GM18909 (cell line): ENCODE results near the gene MT3.

Source experiments
- ATAC-seq: cut with Tn5 transposase; IDR thresholded peaks from one replicate; pipeline ENCODE4 v1.9.1; 2021; ENCODE audit warnings: mild to moderate bottlenecking; ENCODE audit not compliant: unreplicated experiment, poor library complexity

The MT3 gene

DNA sequence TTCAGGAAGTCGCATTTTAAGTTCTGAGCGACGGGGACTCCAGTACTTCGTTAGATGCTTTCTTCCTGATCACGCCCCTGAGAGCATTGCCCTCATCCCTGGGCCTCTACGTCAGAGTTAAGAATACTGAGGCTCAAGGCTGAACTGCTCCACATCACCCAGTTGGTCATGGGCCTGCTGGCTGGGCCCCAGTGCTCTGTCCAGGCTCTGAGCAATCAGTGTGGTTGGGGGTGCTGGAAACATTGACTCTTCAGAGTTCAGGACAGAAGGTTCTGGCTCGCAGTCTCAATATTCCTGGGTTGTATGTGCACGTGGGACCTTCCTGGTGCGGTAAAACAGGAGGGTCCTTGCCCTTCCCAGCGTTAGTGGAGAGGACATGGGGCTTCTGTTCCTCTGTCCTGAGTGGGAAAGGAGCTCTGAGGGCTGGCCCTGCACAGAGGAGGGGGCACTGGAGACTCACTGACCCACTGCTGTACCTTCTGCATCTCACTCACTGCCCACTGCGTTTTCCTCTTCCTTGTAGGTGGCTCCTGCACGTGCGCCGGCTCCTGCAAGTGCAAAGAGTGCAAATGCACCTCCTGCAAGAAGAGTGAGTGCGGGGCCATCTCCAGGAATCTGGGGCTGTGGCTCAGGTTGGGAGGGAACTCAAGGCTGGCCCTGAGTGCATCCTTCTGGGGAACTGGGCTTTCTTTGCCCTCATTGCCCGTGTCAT is 36.8 kb downstream of the MT3 start:
- no peak for ATAC-seq

DNA sequence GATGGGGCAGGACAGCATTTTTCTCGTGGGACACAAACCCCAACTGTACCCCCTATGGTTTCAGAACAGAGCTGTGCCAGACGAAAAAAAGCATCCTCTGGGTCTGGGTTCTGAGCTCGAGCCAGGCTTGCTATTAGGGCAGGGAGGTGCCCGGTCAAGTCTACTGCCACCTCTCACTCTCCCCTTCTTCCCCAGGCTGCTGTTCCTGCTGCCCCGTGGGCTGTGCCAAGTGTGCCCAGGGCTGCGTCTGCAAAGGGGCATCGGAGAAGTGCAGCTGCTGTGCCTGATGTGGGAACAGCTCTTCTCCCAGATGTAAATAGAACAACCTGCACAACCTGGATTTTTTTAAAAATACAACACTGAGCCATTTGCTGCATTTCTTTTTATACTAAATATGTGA is 37.4 kb downstream of the MT3 start:
- ATAC-seq: no peak

DNA sequence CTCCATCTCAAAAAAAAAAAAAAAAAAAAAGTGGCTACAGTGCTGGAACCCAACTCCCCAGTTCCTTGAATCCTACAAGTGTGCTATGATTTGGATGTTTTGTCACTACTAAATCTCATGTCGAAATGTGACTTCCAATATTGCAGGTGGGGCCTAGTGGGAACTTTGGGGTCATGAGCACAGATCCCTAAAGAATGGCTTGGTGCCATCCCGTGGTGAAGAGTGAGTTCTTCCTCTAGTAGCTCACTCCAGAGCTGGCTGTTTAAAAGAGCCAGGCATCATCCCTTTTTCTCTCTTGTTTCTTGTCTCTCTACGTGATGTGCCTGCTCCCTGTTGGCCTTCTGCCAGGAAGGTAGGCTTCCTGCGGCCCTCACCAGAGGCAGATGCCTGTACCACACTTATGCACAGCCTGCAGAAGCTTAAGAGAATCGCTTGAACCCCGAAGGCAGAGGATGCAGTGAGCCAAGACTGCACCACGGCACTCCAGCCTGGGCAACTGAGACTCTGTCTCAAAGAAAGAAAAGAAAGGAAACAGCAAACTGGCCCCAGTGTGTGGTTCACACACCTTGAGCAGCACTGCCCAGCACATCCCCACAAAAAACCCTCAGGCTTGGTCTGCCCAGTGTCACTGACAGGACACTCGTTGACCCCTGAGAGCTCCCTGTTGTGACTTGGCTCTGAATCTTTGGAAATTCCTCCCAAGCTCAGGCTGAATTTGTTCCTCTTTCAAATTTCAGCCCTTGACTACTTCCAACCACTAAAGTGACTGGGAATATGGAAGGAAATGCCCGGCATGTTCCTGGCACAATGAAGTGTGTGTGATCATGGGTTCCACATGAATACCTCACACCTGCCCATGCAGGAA is 39.4 kb downstream of the MT3 start:
- ATAC-seq: no peak

DNA sequence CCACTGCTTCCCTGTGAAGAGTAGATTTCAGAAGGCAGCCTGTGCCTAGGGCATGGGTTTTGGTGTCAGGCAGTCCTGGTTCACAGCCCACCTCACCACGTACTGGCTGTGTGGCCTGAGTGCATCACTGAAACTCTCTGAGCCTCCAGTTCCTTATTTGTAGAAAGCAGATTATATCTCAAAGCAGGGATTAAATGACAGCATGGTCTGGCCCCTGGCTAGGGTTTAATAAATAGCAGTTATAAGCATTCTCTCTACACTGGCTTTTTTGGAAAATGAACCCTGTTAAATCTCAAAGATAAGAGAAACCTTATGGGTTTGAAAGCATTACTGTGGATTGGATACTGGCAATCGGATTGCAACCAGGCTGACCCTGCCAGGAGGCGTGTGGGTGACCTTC is 40.2 kb downstream of the MT3 start:
- ATAC-seq: no peak

DNA sequence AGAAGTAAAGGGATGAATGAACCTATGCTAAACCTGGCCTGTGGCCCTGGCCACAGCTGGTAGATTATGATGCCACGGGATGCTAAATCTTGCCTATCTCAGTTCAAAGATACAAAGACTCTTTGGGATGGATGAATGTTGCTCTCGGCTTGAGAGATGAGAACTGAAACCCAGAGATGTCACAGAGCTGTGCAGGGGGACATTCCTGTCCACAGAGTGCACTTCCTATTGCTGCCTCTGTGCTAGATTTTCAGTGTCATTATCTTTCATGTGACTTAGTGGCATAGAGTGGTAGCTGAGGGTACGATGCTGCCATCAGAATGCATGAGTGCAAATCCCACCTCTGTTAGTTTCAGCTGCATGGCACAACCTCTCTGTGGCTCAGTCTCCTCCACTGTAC is 40.8 kb downstream of the MT3 start:
- peak; percentile 78 for ATAC-seq

DNA sequence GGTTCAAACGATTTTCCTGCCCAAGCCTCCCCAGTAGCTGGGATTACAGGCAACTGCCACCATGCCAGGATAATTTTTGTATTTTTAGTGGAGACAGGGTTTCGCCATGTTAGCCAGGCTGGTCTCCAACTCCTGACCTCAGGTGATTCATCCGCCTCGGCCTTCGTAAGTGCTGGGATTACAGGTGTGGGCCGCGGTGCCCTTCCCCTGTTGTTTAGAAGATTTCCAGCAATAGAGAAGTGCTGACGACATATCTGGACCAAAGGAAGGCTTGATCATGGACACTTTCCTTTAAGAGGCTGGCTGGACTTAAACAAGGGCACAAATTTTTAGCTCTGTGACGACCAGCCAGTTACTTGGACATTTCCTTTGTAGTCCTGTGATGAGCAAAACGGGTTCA is 41.9 kb downstream of the MT3 start:
- ATAC-seq: no peak

DNA sequence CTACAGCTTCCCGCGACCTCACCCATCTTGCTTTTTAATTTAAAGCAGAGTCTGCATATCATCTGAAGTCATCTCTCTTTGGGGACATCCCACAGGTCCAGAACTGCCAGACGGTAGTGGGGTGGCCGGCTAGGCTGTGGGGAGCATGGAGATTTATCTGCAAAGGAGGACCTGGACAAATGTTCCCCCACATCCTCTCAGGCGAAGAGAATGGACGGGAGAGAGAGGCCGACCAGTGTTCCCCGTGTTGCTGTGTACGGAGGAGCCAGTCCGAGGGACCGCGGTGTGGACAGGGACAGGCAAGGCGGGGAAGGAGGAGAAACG is 42.5 kb downstream of the MT3 start:
- ATAC-seq: no peak

DNA sequence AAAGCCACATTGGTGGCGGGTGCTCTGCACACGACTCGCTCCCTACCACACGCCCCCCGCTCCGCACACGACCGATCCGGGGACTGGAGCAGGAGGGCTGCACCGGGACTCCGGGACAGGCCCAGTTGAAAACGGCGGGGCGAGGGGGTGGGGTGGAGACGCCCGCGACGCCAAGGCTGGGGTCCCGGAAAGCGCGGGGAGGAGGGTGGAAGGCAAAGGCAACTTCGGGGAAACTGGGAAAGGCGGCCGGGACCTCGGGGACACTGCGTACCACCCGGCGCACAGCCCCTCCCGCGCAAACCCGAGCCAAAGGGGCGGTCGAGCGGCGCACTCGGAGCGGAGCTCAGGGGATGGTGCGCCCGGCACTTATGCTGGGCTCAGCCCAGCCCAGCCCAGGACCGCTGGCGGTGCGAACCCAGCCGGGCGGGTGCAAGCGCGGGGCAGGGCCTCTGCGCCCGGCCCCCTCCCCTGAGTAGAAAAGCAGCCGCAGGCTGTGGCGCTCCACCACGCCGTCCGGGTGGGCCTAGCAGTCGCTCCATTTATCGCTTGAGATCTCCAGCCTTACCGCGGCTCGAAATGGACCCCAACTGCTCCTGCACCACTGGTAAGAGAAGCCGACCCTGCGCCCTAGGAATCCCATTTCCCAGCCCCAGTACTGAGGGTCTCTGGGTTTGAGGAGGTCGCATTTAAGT is 43.0 kb downstream of the MT3 start, which contains the start of gene MT1M:
MT1M (plus strand) TSS at position 504 of the 692 bp plus-strand sequence; CDS start at position 577, 73 bp downstream.
- no peak for ATAC-seq

DNA sequence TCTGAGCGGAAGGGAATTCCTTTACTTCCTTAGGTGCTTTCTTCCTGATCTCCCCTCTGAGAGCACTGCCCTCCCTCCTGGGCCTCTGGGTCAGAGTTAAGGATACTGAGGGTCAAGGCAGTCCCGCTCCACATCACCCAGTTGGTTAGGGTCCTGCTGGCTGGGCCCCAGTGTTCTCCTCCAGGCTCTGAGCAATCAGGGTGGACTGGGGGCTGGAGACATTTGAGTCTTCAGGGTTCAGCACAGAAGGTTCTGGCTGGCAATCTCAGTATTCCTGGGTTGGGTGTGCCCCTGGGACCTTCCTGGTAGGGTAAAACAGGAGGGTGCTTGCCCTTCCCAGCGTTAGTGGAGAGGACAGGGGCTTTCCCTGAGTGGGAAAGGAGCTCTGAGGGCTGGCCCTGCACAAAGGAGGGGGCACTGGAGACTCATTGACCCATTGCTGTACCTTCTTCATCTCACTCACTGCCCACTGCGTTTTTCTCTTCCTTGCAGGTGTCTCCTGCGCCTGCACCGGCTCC is 43.6 kb downstream of the MT3 start:
- ATAC-seq: no peak

DNA sequence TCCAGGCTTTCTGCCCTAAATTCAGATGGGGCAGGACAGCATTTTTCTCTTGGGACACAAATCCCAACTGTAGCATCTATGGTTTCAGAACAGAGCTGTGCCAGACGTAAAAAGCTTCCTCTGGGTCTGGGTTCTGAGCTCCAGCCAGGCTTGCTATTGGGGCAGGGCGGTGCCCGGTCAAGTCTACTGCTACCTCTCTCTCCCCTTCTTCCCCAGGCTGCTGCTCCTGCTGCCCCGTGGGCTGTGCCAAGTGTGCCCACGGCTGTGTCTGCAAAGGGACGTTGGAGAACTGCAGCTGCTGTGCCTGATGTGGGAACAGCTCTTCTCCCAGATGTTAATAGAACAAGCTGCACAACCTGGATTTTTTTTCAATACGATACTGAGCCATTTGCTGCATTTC is 44.2 kb downstream of the MT3 start:
- no peak for ATAC-seq

DNA sequence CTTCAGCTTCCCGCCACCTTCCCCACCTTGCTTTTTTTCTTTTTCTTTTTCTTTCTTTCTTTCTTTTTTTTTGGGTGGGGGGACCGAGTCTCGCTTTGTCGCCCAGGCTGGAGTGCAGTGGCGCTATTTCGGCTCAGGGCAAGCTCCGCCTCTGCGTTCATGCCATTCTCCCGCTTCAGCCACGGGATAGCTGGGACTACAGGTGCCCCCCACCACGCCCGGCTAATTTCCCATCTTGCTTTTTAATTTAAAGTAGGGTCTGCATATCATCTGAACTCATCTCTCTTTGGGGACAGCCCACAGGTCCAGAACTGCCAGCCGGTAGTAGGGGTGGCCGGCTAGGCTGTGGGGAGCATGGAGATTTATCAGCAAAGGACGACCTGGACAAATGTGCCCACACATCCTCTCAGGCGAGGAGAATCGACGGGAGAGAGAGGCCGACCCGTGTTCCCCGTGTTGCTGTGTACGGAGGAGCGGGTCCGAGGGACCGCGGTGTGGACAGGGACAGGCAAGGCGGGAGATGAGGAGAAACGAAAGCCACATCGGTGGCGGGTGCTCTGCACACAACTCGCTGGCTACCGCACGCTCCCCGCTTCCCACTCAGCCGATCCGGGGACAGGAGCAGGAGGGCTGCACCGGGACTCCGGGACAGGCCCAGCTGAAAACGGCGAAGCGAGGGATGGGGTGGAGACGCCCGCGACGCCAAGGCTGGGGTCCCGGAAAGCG is 45.5 kb downstream of the MT3 start:
- no peak for ATAC-seq

DNA sequence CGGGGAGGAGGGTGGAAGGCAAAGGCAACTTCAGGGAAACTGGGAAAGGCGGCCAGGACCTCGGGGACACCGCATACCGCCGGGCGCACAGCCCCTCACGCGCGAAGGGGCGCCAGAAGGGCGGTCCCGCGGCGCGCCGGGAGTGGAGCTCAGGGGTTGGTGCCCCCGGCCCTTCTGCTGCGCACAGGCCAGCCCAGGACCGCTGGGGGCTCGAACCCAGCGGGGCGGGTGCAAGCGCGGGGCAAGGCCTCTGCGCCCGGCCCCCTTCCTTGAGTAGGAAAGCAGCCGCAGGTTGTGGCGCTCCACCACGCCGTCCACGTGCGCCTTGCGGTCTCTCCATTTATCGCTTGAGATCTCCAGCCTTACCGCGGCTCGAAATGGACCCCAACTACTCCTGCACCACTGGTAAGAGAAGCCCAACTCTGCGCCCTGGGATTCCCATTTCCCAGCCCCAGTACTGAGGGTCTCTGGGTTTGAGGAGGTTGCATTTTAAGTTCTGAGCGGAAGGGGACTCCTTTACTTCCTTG is 46.2 kb downstream of the MT3 start:
- ATAC-seq: no peak

DNA sequence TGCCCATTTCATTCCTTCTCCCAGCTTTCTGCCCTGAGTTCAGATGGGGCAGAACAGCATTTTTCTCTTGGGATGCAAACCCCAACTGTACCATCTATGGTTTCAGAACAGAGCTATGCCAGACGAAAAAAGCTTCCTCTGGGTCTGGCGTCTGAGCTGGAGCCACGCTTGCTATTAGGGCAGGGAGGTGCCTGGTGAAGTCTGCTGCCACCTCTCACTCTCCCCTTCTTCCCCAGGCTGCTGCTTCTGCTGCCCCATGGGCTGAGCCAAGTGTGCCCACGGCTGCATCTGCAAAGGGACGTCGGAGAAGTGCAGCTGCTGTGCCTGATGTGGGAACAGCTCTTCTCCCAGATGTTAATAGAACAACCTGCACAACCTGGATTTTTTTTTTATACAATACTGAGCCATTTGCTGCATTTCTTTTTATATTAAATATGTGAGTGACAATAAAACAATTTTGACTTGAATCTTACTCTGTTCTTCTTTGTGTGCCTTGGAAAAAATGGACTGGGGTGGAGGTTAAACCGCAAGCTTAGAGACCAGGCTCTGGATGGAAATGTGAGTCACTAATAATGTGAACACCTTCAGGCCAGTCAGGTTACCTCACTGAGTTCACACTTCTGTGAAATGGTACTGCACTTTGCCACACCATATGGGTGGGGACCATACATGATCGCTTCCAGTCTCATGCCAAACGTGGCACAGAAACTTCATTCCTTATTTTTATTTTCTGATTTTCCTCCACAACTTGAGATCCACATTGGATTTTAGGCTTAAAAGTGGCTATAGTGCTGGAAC is 47.5 kb downstream of the MT3 start:
- no peak for ATAC-seq

DNA sequence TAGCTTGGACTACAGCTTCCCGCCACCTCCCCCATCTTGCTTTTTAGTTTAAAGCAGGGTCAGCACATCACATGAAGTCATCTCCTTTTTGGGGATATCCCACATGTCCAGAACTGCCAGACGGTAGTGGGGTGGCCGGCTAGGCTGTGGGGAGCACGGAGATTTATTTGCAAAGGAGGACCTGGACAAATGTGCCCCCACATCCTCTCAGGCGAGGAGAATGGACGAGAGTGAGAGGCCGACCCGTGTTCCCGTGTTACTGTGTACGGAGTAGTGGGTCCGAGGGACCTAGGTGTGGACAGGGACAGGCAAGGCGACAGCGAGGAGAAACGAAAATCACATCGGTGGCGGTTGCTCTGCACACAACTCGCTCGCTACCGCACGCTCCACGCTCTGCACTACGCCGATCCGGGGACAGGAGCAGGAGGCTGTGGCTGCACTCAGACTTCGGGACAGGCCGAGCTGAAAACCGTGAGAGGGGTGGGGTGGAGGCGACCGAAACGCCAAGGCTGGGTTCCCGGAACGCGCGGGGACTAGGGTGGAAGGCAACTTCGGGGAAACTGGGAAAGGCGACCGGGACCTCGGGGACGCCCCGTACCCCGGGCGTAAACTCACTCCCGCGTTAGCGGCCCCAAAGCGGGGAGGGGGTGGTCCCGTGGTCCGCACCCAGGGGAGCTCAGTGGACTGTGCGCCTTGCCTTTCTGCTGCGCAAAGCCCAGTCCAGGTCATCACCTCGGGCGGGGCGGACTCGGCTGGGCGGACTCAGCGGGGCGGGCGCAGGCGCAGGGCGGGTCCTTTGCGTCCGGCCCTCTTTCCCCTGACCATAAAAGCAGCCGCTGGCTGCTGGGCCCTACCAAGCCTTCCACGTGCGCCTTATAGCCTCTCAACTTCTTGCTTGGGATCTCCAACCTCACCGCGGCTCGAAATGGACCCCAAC is 48.8 kb downstream of the MT3 start, which contains the start of gene MT1A:
MT1A (plus strand) TSS at position 853 of the 937 bp plus-strand sequence; CDS start at position 926, 73 bp downstream.
- no peak for ATAC-seq

DNA sequence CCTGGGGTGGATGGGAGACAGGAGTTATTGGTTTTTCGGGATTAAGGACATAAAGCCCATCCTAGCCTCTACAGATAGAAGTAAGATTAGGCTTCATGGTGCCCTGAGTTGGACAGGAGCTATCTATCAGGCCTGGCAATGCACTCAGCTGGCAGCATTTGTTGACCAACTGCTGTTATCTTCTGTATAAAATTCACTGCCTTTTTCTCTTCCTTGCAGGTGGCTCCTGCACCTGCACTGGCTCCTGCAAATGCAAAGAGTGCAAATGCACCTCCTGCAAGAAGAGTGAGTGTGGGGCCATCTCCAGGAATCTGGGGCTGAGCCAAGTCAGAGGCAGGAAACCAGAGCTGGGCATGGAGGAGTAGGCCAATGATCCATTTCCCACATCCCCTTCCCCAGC is 49.7 kb downstream of the MT3 start:
- no peak for ATAC-seq

DNA sequence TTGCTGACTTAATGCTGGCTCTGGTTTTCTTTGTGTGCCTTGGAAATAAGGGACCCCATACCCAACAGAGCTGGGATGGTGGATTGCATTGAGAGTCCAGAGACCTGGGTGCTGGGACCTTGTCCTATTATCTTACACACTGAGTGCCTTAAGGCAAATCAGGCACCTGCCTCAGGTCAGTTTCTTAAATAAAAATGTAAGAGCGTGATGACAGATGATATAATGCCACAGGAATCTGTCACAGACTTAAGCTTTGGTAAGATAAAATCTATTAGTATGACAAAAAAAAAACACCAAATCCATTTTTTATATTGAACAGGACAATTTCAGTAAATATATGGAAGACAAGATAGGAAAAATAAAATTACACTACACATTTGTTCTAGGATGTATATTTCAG is 50.7 kb downstream of the MT3 start:
- ATAC-seq: no peak
